MCF 10A (cell line): ENCODE data around the gene MAP1A. TPM values are rescaled to one million over a fixed set of nuclear protein-coding genes. Genes with fewer than 3 reads are reported as not detected.
"Not testable (repeated sequence)": the region's sequence is repeated elsewhere in the genome, so short reads cannot be mapped to it uniquely, and the experiment has no call there.

Experiments used
- BruUV-seq: library from RNA; stranded (reverse); fragments of 400-500 nt; replicated peaks from 2 replicates; lab custom pipeline; 2021; lab: Mats Ljungman, UMichigan
- CTCF ChIA-PET: fragments of 300-600 bp; sonication (Branson Sonifier 250); formaldehyde crosslinking; extraction: SDS; loops from one replicate; lab custom pipeline; 2021; ENCODE audit warnings: antibody characterized with exemption, inconsistent platforms; lab: Yijun Ruan, JAX
- POLR2A ChIA-PET: fragments of 300-600, 350-650 bp; sonication (Branson Sonifier 250); formaldehyde crosslinking; extraction: SDS; loops from one replicate; lab custom pipeline; 2020; ENCODE audit warnings: antibody characterized with exemption, inconsistent platforms; lab: Yijun Ruan, JAX
- DNase-seq: peaks from one replicate; pipeline ENCODE4 v3.0.0-alpha.2; 2018; ENCODE audit not compliant: unreplicated experiment
- H3K27ac Mint-ChIP-seq: one replicate; pipeline ENCODE4 v1.8.0; 2022; ENCODE audit warnings: mild to moderate bottlenecking, low read depth, mixed read lengths; ENCODE audit not compliant: unreplicated experiment
- H3K27me3 Mint-ChIP-seq: one replicate; pipeline ENCODE4 v1.8.0; 2022; ENCODE audit warnings: mixed read lengths; ENCODE audit not compliant: insufficient read depth, unreplicated experiment
- H3K36me3 Mint-ChIP-seq: one replicate; pipeline ENCODE4 v1.8.0; 2022; ENCODE audit warnings: mild to moderate bottlenecking, moderate library complexity, mixed read lengths; ENCODE audit not compliant: insufficient read depth, unreplicated experiment
- H3K4me1 Mint-ChIP-seq: one replicate; pipeline ENCODE4 v1.8.0; 2022; ENCODE audit warnings: mixed read lengths; ENCODE audit not compliant: insufficient read depth, unreplicated experiment
- H3K4me3 Mint-ChIP-seq: one replicate; pipeline ENCODE4 v1.8.0; 2022; ENCODE audit warnings: mild to moderate bottlenecking, moderate library complexity, mixed read lengths; ENCODE audit not compliant: unreplicated experiment
- H3K9me3 Mint-ChIP-seq: one replicate; pipeline ENCODE4 v1.8.0; 2022; ENCODE audit warnings: mixed read lengths; ENCODE audit not compliant: unreplicated experiment
- intact Hi-C: fragments of 100-400 bp; cut with micrococcal nuclease; formaldehyde crosslinking; loops from 2 replicates; pipeline ENCODE4 v1.14.1; 2022
- total RNA-seq: library from RNA; stranded (reverse); gene quantifications from 2 replicates; pipeline ENCODE4 v1.2.3, GENCODE V29; 2022
- TF ChIP-seq, protein P1 (sequence below): fragments of 200-600 bp; IDR thresholded peaks from one replicate; pipeline ENCODE4 v1.8.0; 2022; ENCODE audit warnings: antibody characterized with exemption, mild to moderate bottlenecking; ENCODE audit not compliant: unreplicated experiment

MAP1A gene
- total RNA-seq, 1 experiment from 2014 or later = 0.09 TPM

DNA sequence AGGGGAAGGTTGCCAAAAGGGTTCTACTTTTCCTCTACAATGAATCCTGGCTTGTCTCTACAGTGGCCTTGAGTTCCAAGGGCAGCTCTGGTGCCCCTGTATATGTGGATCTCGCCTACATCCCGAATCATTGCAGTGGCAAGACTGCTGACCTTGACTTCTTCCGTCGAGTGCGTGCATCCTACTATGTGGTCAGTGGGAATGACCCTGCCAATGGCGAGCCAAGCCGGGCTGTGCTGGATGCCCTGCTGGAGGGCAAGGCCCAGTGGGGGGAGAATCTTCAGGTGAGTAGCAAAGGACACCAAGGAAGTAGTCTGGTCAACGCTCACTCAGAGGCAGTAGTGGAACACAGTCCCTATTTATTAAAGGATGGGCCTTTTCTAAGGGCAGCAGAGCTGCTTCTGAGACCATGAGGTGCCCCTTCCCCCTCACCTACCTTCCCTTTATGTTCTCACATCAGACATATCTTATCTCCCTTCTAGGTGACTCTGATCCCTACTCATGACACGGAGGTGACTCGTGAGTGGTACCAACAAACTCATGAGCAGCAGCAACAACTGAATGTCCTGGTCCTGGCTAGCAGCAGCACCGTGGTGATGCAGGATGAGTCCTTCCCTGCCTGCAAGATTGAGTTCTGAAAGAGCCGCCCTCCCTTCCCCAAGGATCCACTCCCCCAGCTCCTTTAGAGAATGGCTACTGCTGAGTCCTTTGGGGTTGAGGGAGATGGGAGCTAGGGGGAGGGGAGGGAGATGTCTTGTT is 12.4 kb downstream of the MAP1A start:
- no peak for DNase-seq
- CTCF ChIA-PET = interaction anchor here (0.9 to 3.9 kb wide), 2 partner anchors 16 to 24 kb away, joined by 3 to 14 read pairs; no protein-coding TSS in a partner anchor
- no peak overlapping the region for H3K4me3 Mint-ChIP-seq
- no peak overlapping the region for H3K27ac Mint-ChIP-seq
- POLR2A ChIA-PET = no interaction called here
- H3K27me3 Mint-ChIP-seq = no peaks in the 10 kb centered on the region
- intact Hi-C loops = no loop called here
- no peaks in the 10 kb centered on the region for H3K4me1 Mint-ChIP-seq
- H3K36me3 Mint-ChIP-seq = peaks cover 6% of the 10 kb centered on the region
- TF ChIP-seq, protein P1, sequence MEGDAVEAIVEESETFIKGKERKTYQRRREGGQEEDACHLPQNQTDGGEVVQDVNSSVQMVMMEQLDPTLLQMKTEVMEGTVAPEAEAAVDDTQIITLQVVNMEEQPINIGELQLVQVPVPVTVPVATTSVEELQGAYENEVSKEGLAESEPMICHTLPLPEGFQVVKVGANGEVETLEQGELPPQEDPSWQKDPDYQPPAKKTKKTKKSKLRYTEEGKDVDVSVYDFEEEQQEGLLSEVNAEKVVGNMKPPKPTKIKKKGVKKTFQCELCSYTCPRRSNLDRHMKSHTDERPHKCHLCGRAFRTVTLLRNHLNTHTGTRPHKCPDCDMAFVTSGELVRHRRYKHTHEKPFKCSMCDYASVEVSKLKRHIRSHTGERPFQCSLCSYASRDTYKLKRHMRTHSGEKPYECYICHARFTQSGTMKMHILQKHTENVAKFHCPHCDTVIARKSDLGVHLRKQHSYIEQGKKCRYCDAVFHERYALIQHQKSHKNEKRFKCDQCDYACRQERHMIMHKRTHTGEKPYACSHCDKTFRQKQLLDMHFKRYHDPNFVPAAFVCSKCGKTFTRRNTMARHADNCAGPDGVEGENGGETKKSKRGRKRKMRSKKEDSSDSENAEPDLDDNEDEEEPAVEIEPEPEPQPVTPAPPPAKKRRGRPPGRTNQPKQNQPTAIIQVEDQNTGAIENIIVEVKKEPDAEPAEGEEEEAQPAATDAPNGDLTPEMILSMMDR = no peak
- no peaks in the 10 kb centered on the region for H3K9me3 Mint-ChIP-seq
- BruUV-seq = no TSS peak

DNA sequence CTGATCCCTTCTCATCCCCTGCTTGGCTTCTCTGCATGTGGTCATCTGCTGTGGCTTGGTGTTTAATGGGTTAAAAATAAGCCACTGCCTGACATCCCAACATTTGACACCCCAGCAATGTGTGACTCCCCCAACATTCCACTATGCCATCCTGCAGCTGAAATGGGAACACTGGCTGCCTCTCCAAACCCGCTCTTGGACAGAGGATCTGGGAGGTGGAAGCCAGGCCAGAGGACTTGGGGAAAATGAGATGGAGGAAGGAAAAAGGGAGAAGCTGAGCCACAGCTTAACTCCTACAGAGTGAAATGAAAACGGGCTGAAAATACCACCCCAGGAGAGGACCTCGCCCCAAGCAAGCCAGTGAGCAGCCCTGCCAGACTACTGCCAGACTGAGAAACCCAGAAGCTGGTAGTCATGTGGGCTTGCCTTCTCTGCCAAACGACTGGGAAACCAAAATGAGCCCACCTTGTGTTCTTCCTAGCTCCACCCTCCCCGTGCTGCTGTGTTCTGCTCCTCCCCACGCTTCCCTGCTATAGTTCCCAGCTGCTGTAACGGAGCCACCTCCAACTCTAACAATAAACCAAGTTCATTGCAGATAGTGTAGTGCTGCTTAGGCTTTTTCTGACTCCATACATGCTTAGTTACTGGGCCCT is 13.7 kb downstream of the MAP1A start:
- peaks cover 9% of the 10 kb centered on the region for H3K36me3 Mint-ChIP-seq
- H3K4me1 Mint-ChIP-seq = no peaks in the 10 kb centered on the region
- intact Hi-C loops = no loop called here
- CTCF ChIA-PET = interaction anchor here (1.2 kb wide), 1 partner anchor 17 kb away, joined by 5 read pairs; no protein-coding TSS in a partner anchor
- DNase-seq = no peak
- POLR2A ChIA-PET = no interaction called here
- H3K27me3 Mint-ChIP-seq = no peaks in the 10 kb centered on the region
- TF ChIP-seq, protein P1 = no peak
- TSS peak; percentile 5 for BruUV-seq
- H3K4me3 Mint-ChIP-seq = no peak overlapping the region
- H3K9me3 Mint-ChIP-seq = no peaks in the 10 kb centered on the region
- H3K27ac Mint-ChIP-seq = no peak overlapping the region

DNA sequence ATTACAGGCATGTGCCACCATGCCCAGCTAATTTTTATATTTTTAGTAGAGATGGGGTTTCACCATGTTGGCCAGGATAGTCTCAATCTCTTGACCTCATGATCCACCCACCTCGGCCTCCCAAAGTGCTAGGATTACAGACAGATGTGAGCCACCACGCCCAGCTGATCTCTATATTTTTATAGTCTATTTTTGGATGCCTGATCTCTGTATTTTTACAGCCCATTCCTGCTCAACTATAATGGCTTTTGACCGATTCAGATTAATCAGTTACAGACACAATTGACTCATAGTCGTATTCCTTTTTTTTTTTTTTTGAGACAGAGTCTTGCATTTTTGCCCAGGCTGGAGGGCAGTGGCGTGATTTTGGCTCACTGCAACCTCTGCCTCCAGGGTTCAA is 15.4 kb downstream of the MAP1A start:
- H3K4me1 Mint-ChIP-seq, DNase-seq, CTCF ChIA-PET, intact Hi-C loops, BruUV-seq, H3K4me3 Mint-ChIP-seq, POLR2A ChIA-PET, H3K27ac Mint-ChIP-seq, H3K9me3 Mint-ChIP-seq, H3K27me3 Mint-ChIP-seq: not testable (repeated sequence)
- peaks cover 13% of the 10 kb centered on the region for H3K36me3 Mint-ChIP-seq

DNA sequence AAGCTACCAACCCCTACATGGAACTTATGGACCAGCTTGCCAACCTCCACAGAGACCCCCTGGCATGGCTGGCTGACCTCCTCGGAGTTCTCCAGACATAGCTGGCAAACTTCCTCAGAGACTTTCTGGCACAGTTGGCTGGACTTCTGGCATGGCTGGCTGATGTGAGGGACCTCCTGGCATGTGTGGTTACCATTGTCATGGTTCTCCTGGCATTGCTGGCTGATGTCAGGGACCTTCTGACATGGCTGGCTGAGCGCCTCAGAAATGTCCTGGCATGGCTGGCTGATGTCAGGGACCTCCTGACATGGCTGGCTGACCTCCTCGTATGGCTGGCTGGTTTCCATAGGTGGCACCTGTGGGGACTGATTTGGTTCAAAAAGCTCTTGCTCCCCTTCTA is 17.5 kb downstream of the MAP1A start:
- Mint-ChIP-seq H3K27ac (no peak overlapping the region), H3K9me3 (no peaks in the 10 kb centered on the region), H3K36me3 (peaks cover 21% of the 10 kb centered on the region), H3K4me1 (no peaks in the 10 kb centered on the region), H3K4me3 (no peak overlapping the region), H3K27me3 (no peaks in the 10 kb centered on the region)
- no TSS peak for BruUV-seq
- intact Hi-C loops = no loop called here
- ChIA-PET CTCF (interaction anchor here (1.0 kb wide), 1 partner anchor 94 kb away, joined by 3 read pairs; no protein-coding TSS in a partner anchor), POLR2A (no interaction called here)
- TF ChIP-seq, protein P1 = no peak
- no peak for DNase-seq
